Measurements from ENCODE around the gene IKZF2.

DNA sequence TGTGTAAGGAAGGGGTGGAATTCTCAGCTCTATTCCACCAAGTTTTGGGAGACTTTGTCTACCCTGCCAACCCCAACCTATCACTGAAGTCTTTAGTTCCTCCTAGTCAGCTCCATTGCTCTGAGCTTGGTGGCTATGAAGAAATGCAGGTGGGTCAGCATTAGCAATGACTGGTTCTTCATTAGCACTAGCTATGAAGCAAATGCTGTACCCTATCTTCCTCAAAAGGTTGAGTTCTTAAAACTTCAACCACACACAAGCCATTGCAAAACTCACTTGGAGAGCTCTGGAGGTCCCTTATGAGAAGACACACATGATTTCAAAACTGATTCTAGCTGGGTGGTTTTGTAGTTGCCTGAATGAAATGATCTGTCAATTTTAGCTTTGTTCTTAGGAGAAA lies 193.8 kb downstream of the IKZF2 start:
- TF ChIP-seq, protein P1, sequence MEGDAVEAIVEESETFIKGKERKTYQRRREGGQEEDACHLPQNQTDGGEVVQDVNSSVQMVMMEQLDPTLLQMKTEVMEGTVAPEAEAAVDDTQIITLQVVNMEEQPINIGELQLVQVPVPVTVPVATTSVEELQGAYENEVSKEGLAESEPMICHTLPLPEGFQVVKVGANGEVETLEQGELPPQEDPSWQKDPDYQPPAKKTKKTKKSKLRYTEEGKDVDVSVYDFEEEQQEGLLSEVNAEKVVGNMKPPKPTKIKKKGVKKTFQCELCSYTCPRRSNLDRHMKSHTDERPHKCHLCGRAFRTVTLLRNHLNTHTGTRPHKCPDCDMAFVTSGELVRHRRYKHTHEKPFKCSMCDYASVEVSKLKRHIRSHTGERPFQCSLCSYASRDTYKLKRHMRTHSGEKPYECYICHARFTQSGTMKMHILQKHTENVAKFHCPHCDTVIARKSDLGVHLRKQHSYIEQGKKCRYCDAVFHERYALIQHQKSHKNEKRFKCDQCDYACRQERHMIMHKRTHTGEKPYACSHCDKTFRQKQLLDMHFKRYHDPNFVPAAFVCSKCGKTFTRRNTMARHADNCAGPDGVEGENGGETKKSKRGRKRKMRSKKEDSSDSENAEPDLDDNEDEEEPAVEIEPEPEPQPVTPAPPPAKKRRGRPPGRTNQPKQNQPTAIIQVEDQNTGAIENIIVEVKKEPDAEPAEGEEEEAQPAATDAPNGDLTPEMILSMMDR (IDR thresholded peaks at IDR 0.05) = no peak
- TF ChIP-seq ZFX (IDR thresholded peaks at IDR 0.05; ENCODE audit: borderline replicate concordance) = no peak
